Right cardiac atrium (tissue), 5 donors: ENCODE measurements around the gene SEMA3E. TPM values are rescaled to one million over a fixed set of nuclear protein-coding genes. Genes with fewer than 3 reads are reported as not detected.
"Not testable (repeated sequence)": the region's sequence is repeated elsewhere in the genome, so short reads cannot be mapped to it uniquely, and the experiment has no call there.

Experiments
- ATAC-seq, 2 donors: fragments of 200-7000 bp; cut with Tn5 transposase; one replicate each; pipeline versions ENCODE4 v1.8.0 to v1.9.1; 2020; ENCODE audit warnings: moderate library complexity in 2 of 2, mild to moderate bottlenecking in 1 of 2
- DNase-seq, 3 donors: peaks; one replicate each; pipeline ENCODE4 v3.0.0-alpha.2; 2020
- H3K27ac ChIP-seq: one replicate; pipeline ENCODE4 v1.5.1; 2013; ENCODE audit warnings: mild to moderate bottlenecking, low read length, control low read depth, moderate library complexity
- H3K27me3 ChIP-seq: one replicate; pipeline ENCODE4 v1.6.1; 2013; ENCODE audit not compliant: control insufficient read depth, insufficient read depth
- H3K4me1 ChIP-seq: one replicate; pipeline ENCODE4 v1.6.1; 2013; ENCODE audit warnings: low read length; ENCODE audit not compliant: control insufficient read depth, insufficient read depth
- H3K4me3 ChIP-seq: one replicate; pipeline ENCODE4 v1.5.1; 2013; ENCODE audit warnings: low read length, control low read depth
- H3K9me3 ChIP-seq: one replicate; pipeline ENCODE4 v1.6.1; 2013; ENCODE audit warnings: low read length; ENCODE audit not compliant: control insufficient read depth
- WGBS: extraction: QIAGEN DNeasy Blood & Tissue Kit; methylation state at CpG from one replicate; pipeline ENCODE4 v1.1.7; 2013; 5-methylcytosine and 5-hydroxymethylcytosine counted together
- intact Hi-C, 4 donors: fragments of 100-400 bp; cut with DNase I; formaldehyde crosslinking; loops; one replicate each; pipeline versions ENCODE4 v1.11.0 to v1.14.0; 2022 to 2023
- polyA plus RNA-seq: library from polyadenylated mRNA; stranded (reverse); fragments of 200-250 nt; gene quantifications from one replicate; pipeline ENCODE4 v1.2.3, GENCODE V29; 2013
- total RNA-seq, 4 donors: library from RNA; stranded (reverse); fragmentation: NEBNext Ultra II Directional; extraction: Animal tissue kit (Norgen Biotek cat#: 25700); gene quantifications; one replicate each; pipeline ENCODE4 v1.2.1, GENCODE V29; 2021
- donor health status: healthy with polysubstance abuse.
- donor health status: DM: no; HTN: yes; CAD: no.
- donor health status: DM: no; HTN: no; CAD: no.
- donor health status: DM: no; HTN: yes; CAD: no; lungs with severe emphysema.
- donor health status: DM: yes; HTN: yes; CAD: no.

The SEMA3E gene
- total and polyA plus RNA-seq, 5 donors: 0.02 to 1.4 (median 0.23) TPM

DNA sequence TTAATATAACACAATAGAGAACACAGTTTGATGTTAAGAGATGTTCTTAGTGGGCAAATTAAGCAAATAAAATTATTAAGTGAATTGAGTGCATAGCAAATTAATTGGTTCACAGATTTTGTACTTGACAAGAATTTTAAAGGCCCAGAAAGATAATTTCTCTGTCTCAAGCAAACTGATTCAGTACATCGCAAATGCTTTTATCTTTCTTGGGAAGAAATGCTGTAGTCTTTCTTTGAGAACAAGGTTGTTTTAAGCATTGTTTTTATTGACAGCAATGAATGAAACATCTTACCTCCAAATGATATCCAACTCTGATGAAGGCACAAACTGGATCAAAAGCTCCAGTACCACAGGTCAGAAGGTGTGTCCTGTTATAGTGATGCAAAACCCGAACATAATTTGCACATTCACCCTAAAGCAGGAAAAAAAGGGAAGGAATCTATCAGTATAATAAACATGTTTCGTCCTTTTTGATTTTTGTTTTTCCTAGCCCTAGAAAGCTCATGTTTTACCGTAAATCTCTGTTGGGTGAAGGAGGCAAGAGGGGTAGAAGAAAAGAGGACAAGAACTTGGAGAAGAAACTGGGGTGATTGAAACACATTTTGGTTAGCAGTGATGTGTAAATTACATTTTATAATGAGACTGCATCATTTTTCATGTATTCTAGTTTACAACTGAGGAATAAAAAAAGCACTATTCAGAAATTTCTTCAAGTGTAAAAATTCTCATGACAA lies 182.6 kb downstream of the SEMA3E start:
- H3K9me3 ChIP-seq: no peaks in the 10 kb centered on the region
- no peak overlapping the region for H3K27ac ChIP-seq
- no peaks in the 10 kb centered on the region for H3K4me1 ChIP-seq
- H3K4me3 ChIP-seq: no peak overlapping the region
- DNase-seq: no peak
- intact Hi-C loops: no loop called here
- H3K27me3 ChIP-seq: no peaks in the 10 kb centered on the region
- 63% methylated on average over 4 of the region's 4 CpGs for WGBS
- no peak for ATAC-seq

- Histone ChIP-seq H3K9me3 (no peaks in the 10 kb centered on the region), H3K27me3 (no peaks in the 10 kb centered on the region), H3K4me1 (no peaks in the 10 kb centered on the region), H3K4me3 (no peak overlapping the region), H3K27ac (no peak overlapping the region)
- DNase-seq (no peak), ATAC-seq (no peak)
- WGBS: 86% methylated on average over 4 of the region's 4 CpGs
- intact Hi-C loops: no loop called here
Observed at GRCh38 chr7:83465643-83466042, 183.3 kb downstream of the SEMA3E start.

DNA sequence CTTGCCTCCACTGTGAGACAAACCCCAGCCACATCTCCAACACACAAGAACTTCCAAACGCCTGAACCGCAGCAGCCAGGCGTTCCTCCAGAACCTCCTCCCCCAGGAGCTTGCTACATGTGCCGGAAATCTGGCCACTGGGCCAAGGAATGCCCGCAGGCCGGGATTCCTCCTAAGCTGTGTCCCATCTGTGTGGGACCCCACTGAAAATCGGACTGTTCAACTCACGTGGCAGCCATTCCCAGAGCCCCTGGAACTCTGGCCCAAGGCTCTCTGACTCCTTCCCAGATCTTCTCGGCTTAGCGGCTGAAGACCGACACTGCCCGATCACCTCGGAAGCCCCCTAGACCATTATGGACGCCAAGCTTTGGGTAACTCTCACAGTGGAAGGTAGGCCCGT lies 187.1 kb downstream of the SEMA3E start:
- H3K4me3 ChIP-seq, ATAC-seq, H3K4me1 ChIP-seq, H3K27ac ChIP-seq, H3K27me3 ChIP-seq, H3K9me3 ChIP-seq, intact Hi-C loops, DNase-seq: not testable (repeated sequence)
- WGBS: 74% methylated on average over 15 of the region's 15 CpGs

DNA sequence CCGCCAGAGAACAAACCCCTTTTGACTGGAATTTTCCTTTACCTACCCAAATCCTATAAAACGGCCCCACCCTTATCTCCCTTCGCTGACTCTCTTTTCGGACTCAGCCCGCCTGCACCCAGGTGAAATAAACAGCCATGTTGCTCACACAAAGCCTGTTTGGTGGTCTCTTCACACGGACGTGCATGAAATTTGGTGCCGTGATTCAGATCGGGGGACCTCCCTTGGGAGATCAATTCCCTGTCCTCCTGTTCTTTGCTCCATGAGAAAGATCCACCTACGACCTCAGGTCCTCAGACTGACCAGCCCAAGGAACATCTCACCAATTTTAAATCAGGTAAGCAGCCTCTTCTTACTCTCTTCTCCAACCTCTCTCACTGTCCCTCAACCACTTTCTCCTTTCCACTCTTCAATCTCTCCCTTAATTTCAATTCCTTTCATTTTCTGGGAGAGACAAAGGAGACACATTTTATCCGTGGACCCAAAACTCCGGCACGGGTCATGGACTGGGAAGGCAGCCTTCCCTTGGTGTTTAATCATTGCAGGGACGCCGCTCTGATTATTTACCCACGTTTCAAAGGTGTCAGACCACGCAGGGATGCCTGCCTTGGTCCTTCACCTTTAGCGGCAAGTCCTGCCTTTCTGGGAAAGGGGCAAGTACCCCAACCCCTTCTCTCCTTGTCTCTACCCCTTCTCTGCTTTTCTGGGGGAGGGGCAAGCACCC lies 188.8 kb downstream of the SEMA3E start:
- H3K27ac ChIP-seq, H3K4me3 ChIP-seq, DNase-seq, H3K9me3 ChIP-seq, H3K4me1 ChIP-seq, intact Hi-C loops, ATAC-seq, H3K27me3 ChIP-seq: not testable (repeated sequence)
- 70% methylated on average over 17 of the region's 18 CpGs for WGBS

GRCh38 chr7:83459101-83459929 lies 189.6 kb downstream of the SEMA3E start:
- intact Hi-C loops, H3K4me3 ChIP-seq, DNase-seq, ATAC-seq, H3K4me1 ChIP-seq, H3K27ac ChIP-seq, H3K27me3 ChIP-seq, H3K9me3 ChIP-seq: not testable (repeated sequence)
- WGBS: 76% methylated on average over 6 of the region's 6 CpGs

- 36% methylated on average over 5 of the region's 5 CpGs for WGBS
- no peak overlapping the region for H3K27ac ChIP-seq
Observed at GRCh38 chr7:83457022-83457892, 191.7 kb downstream of the SEMA3E start.

DNA sequence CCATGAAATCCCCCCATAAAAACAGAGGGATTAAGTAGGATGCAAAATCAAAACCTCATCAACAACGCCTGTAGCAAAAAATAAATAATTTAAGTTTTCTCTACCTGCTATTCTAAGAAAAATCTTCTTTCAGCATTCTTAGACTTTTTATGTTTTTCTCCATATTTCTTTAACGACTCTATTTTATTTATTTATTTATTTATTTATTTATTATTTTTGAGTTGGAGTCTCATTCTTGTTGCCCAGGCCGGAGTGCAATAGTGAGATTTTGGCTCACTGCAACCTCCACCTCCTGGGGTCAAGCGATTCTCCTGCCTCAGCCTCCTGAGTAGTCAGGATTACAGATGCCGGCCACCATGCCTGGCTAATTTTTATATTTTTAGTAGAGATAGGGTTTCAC lies 192.5 kb downstream of the SEMA3E start:
- Histone ChIP-seq H3K27ac (no peak overlapping the region), H3K27me3 (no peaks in the 10 kb centered on the region), H3K4me3 (no peak overlapping the region), H3K4me1 (no peaks in the 10 kb centered on the region), H3K9me3 (no peaks in the 10 kb centered on the region)
- intact Hi-C loops: no loop called here
- 88% methylated on average over 5 of the region's 5 CpGs for WGBS
- DNase-seq (no peak), ATAC-seq (no peak)

More at GRCh38 chr7:83457022-83457892, 191.7 kb downstream of the SEMA3E start:
- DNase-seq (no peak), ATAC-seq (no peak)
- no peak overlapping the region for H3K4me3 ChIP-seq
- no peaks in the 10 kb centered on the region for H3K4me1 ChIP-seq
- no peaks in the 10 kb centered on the region for H3K9me3 ChIP-seq
- H3K27me3 ChIP-seq: no peaks in the 10 kb centered on the region
- intact Hi-C loops: no loop called here

DNA sequence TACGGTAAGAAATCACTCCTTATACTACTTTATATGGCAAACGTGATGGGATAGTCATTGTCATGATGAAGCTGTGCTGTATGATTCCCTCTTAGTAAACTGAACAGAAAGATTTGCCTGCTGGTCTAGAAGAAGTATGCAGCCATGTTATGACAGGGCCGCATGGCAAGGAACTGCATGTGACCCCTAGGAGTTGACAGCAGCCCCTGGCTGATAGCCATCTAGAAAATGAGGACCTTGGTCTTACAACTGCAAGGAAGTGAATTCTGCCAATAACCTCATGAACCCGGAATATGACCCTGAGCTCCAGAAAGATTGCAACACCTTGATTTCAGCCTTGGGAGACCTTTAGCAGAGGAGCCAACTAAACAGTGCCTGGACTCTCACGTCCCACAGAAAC lies 193.3 kb downstream of the SEMA3E start:
- H3K27me3 ChIP-seq: no peaks in the 10 kb centered on the region
- 78% methylated on average over 5 of the region's 5 CpGs for WGBS
- intact Hi-C loops: no loop called here
- H3K4me1 ChIP-seq: no peaks in the 10 kb centered on the region
- ATAC-seq (no peak), DNase-seq (no peak)
- no peaks in the 10 kb centered on the region for H3K9me3 ChIP-seq
- no peak overlapping the region for H3K27ac ChIP-seq
- H3K4me3 ChIP-seq: no peak overlapping the region

DNA sequence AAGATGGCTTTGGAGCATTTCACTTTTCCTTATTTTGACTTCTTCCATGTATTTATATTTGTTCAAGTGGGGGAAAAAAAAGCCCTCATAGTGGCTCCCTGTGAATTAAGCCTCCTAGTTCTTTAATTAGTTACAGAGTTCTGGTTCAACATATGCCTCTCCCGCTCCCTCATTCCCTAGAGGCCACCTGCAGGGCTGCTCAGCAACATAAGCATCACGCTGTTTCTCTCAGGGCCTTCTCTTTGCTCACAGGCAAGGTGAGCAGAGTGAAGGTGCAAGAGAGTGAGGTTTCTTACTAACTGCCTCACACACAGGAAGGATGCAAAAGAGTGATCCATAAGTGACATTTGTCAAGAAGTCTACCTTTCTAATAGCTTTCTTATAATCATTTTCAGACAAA lies 196.7 kb downstream of the SEMA3E start:
- H3K9me3 ChIP-seq: no peaks in the 10 kb centered on the region
- H3K4me1 ChIP-seq: no peaks in the 10 kb centered on the region
- whole genome bisulfite sequencing: 58% methylated on average over 2 of the region's 2 CpGs
- ATAC-seq (no peak), DNase-seq (no peak)
- no peak overlapping the region for H3K27ac ChIP-seq
- H3K27me3 ChIP-seq: no peaks in the 10 kb centered on the region
- intact Hi-C loops: no loop called here
- no peak overlapping the region for H3K4me3 ChIP-seq

DNA sequence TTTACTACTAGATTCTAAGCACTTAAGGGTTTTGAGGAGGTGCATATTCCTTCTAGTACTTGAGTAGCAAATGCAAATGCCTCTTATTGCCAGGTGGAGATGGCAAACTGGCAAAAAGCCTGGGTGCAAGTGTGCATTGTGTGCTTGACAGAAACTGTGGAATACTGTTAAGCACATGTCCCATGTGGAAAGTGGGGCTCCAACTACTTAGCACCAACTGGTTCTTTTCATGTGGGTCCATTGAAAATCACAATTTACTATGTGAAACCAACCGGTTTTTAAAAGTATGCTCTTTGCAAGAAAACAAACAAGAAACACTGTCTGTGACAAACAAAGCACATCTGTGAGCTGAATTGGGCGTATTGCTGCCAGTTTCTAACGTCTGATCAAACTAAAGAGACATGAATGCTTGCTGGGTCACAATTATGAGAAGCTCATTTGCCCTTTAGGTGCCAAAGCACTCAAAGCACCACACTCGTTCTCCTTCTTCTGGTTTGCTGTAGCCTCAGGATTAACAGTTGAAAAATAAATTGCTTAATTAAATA lies 197.4 kb downstream of the SEMA3E start:
- no peak for ATAC-seq
- H3K9me3 ChIP-seq: no peaks in the 10 kb centered on the region
- no peak overlapping the region for H3K4me3 ChIP-seq
- intact Hi-C loops: no loop called here
- WGBS: 53% methylated on average over 4 of the region's 4 CpGs
- H3K27me3 ChIP-seq: no peaks in the 10 kb centered on the region
- no peak for DNase-seq
- no peaks in the 10 kb centered on the region for H3K4me1 ChIP-seq
- no peak overlapping the region for H3K27ac ChIP-seq
